Measurements from ENCODE around the gene NEAT1. TPM values are rescaled to one million over a fixed set of nuclear protein-coding genes. Genes with fewer than 3 reads are reported as not detected.

NEAT1 gene
- total RNA-seq, 5 donors from 2014 or later (not counting 1 experiment from before 2014, with no cell fraction given): 368 to 1,017 (median 906) TPM

DNA sequence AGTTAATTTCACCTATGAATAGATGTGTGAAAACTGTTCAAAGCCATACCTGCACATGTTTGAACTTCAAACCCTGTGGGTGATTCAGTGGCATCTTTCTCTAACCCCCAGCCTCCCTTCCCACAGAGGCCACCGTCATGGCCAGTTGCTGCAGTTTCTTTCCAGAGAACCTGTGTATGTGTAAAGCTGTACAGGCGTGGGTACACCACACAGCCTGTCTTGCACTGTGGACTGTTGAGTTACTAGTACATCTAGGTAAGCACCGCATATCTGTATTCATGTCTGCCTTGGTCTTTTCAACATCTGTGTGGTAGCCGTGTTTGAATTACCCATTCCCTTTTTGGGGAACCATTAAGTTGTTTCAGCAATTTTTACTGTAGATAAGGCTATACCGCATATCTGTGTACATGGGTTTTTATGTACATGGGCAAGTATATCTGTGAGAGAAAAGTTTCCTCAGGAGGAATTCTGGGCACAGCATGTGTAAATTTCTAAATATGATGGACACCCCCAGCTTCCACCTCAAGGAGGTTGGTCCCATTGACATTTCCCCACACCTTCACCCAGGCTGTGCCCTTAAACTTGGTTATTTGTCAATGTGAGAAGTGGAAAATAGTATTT, 13.9 kb downstream of the NEAT1 start:
- no peak for ATAC-seq (replicated peaks in 1 of 4)
- no peak overlapping the region for H3K4me3 ChIP-seq (ENCODE audit: control insufficient read depth in 1 of 2, extremely low read depth in 1 of 2, low read length in 1 of 2)
- no peaks in the 10 kb centered on the region for H3K9me3 ChIP-seq
- CTCF ChIA-PET: interaction anchor here (0.6 to 1.2 kb wide), 5 partner anchors 11 to 160 kb away, joined by 3 to 6 read pairs (median 4); partner anchors contain the start of gene NEAT1 (in 1 of the 2)
- peak overlapping the region; percentile 6 for H3K27ac ChIP-seq (ENCODE audit: low read length)
- POLR2A ChIA-PET: interaction anchor here in 1 of 2 donors (0.6 kb wide), 1 partner anchor 66 kb away, joined by 5 read pairs; no protein-coding TSS in a partner anchor
- peaks cover 54% of the 10 kb centered on the region for H3K36me3 Mint-ChIP-seq
- no peaks in the 10 kb centered on the region for H3K9me3 Mint-ChIP-seq
- H3K4me1 Mint-ChIP-seq: peaks cover 84 to 90% (median 88%) of the 10 kb centered on the region in 3 donors
- no peaks in the 10 kb centered on the region for H3K27me3 ChIP-seq (replicated peaks in 1 of 2; ENCODE audit: control insufficient read depth in 2 of 2, extremely low read depth in 1 of 2, insufficient read depth in 2 of 2, low read length in 1 of 2)
- DNase-seq: no peak
- H3K27ac Mint-ChIP-seq: peak overlapping the region; percentile 41 to 72
- peaks cover 8 to 49% of the 10 kb centered on the region in 2 donors for H3K36me3 ChIP-seq (ENCODE audit: control insufficient read depth in 2 of 2, extremely low read depth in 1 of 2, insufficient read depth in 1 of 2, low read length in 1 of 2)
- 100% methylated on average over 2 of the region's 5 CpGs for WGBS (ENCODE audit: insufficient coverage)
- H3K4me1 ChIP-seq (ENCODE audit: control insufficient read depth in 1 of 2, extremely low read depth in 1 of 2, insufficient read depth in 2 of 2, low read length in 2 of 2): peaks cover 11 to 37% of the 10 kb centered on the region in 2 experiments
- no peaks in the 10 kb centered on the region for H3K27me3 Mint-ChIP-seq
- H3K4me3 Mint-ChIP-seq: no peak overlapping the region

- DNase-seq (no peak), ATAC-seq (replicated peaks in 1 of 4) (no peak)
- H3K27ac Mint-ChIP-seq: peak overlapping the region in 1 of 2 donors; percentile 49
- Histone ChIP-seq H3K4me3 (ENCODE audit: control insufficient read depth in 1 of 2, extremely low read depth in 1 of 2, low read length in 1 of 2) (no peak overlapping the region), H3K9me3 (no peaks in the 10 kb centered on the region), H3K27ac (ENCODE audit: low read length) (no peak overlapping the region), H3K27me3 (replicated peaks in 1 of 2; ENCODE audit: control insufficient read depth in 2 of 2, extremely low read depth in 1 of 2, insufficient read depth in 2 of 2, low read length in 1 of 2) (no peaks in the 10 kb centered on the region), H3K4me1 (ENCODE audit: control insufficient read depth in 1 of 2, extremely low read depth in 1 of 2, insufficient read depth in 2 of 2, low read length in 2 of 2) (peaks cover under 1 to 48% of the 10 kb centered on the region in 2 experiments), H3K36me3 (ENCODE audit: control insufficient read depth in 2 of 2, extremely low read depth in 1 of 2, insufficient read depth in 1 of 2, low read length in 1 of 2) (peaks cover 8 to 54% of the 10 kb centered on the region in 2 donors)
- no peaks in the 10 kb centered on the region for H3K27me3 Mint-ChIP-seq
- POLR2A ChIA-PET: interaction anchor here in 1 of 2 donors (0.5 kb wide), 1 partner anchor 298 kb away, joined by 3 read pairs; no protein-coding TSS in a partner anchor
- H3K9me3 Mint-ChIP-seq: no peaks in the 10 kb centered on the region
- H3K4me1 Mint-ChIP-seq: peaks cover 79 to 89% (median 85%) of the 10 kb centered on the region in 3 donors
- peaks cover 56% of the 10 kb centered on the region for H3K36me3 Mint-ChIP-seq
- WGBS (ENCODE audit: insufficient coverage): 95% methylated on average over 10 of the region's 14 CpGs
- peak overlapping the region in 1 of 3 donors; percentile 9 for H3K4me3 Mint-ChIP-seq
- CTCF ChIA-PET: interaction anchor here in 1 of 2 donors (0.6 to 1.2 kb wide), 3 partner anchors 10 to 73 kb away, joined by 3 to 6 read pairs (median 3); partner anchors contain the start of gene NEAT1
Measured at GRCh38 chr11:65437436-65438227, 15.0 kb downstream of the NEAT1 start.

DNA sequence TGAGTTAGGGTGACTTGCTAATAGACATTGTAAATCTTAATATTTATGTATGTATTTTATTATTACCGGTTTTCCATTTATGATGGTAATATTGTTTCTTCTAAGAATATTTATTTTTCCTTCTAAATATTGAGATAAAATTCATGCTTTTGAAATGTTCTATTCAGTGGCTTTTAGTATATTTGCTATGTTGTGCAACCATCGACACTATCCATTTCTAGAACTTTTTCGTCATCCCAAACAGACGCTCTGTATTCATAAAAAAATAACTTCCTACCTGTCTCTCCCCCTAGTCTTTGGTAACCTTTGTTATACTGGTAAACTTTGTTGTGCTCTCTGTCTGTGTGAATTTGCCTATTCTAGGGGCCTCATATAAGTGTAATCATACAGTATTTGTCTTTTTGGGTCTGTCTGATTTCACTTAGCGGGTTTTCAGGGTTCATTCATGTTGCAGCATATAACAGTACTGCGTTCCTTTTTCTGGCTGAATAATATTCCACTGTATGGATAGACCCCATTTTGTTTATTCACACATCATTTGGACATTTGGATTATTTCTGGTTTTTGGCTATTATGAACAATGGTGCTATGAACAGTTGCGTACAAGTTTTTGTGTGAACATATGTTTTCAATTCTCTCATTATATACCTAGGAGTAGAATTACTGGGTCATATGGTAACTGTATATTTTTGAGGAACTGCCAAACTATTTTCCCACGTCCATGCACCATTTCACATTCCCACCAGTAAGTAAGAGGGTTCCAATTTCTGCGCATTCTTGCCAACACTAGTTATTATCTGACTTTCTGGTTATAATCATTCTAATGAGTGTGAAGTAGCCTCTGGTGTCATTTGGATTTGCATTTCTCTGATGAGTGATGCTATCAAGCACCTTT, 15.9 kb downstream of the NEAT1 start:
- Mint-ChIP-seq H3K27ac (peak overlapping the region in 1 of 2 donors; percentile 74), H3K9me3 (no peaks in the 10 kb centered on the region), H3K36me3 (peaks cover 59% of the 10 kb centered on the region), H3K4me1 (peaks cover 79 to 89% (median 84%) of the 10 kb centered on the region in 3 donors), H3K27me3 (no peaks in the 10 kb centered on the region), H3K4me3 (no peak overlapping the region)
- Histone ChIP-seq H3K4me3 (ENCODE audit: control insufficient read depth in 1 of 2, extremely low read depth in 1 of 2, low read length in 1 of 2) (no peak overlapping the region), H3K4me1 (ENCODE audit: control insufficient read depth in 1 of 2, extremely low read depth in 1 of 2, insufficient read depth in 2 of 2, low read length in 2 of 2) (peaks cover 0 to 50% of the 10 kb centered on the region in 2 experiments), H3K27me3 (replicated peaks in 1 of 2; ENCODE audit: control insufficient read depth in 2 of 2, extremely low read depth in 1 of 2, insufficient read depth in 2 of 2, low read length in 1 of 2) (no peaks in the 10 kb centered on the region), H3K9me3 (no peaks in the 10 kb centered on the region), H3K36me3 (ENCODE audit: control insufficient read depth in 2 of 2, extremely low read depth in 1 of 2, insufficient read depth in 1 of 2, low read length in 1 of 2) (peaks cover 8 to 56% of the 10 kb centered on the region in 2 donors), H3K27ac (ENCODE audit: low read length) (no peak overlapping the region)
- CTCF ChIA-PET: no interaction called here
- ATAC-seq (replicated peaks in 1 of 4) (no peak), DNase-seq (no peak)
- no CpG with 5 or more reads among the region's 9 CpGs for WGBS (ENCODE audit: insufficient coverage)
- POLR2A ChIA-PET: interaction anchor here in 1 of 2 donors (0.6 kb wide), 1 partner anchor 60 kb away, joined by 4 read pairs; the partner anchor contains the start of gene MALAT1

GRCh38 chr11:65439331-65440181, 17.0 kb downstream of the NEAT1 start:
- Histone ChIP-seq H3K27ac (ENCODE audit: low read length) (peak overlapping the region; percentile 9), H3K4me1 (ENCODE audit: control insufficient read depth in 1 of 2, extremely low read depth in 1 of 2, insufficient read depth in 2 of 2, low read length in 2 of 2) (peaks cover 0 to 52% of the 10 kb centered on the region in 2 experiments), H3K27me3 (replicated peaks in 1 of 2; ENCODE audit: control insufficient read depth in 2 of 2, extremely low read depth in 1 of 2, insufficient read depth in 2 of 2, low read length in 1 of 2) (no peaks in the 10 kb centered on the region), H3K4me3 (ENCODE audit: control insufficient read depth in 1 of 2, extremely low read depth in 1 of 2, low read length in 1 of 2) (no peak overlapping the region), H3K9me3 (no peaks in the 10 kb centered on the region), H3K36me3 (ENCODE audit: control insufficient read depth in 2 of 2, extremely low read depth in 1 of 2, insufficient read depth in 1 of 2, low read length in 1 of 2) (peaks cover 8 to 59% of the 10 kb centered on the region in 2 donors)
- Mint-ChIP-seq H3K4me3 (peak overlapping the region in 1 of 3 donors; percentile 56), H3K4me1 (peaks cover 79 to 88% (median 82%) of the 10 kb centered on the region in 3 donors), H3K27ac (peak overlapping the region; percentile 67 to 71), H3K36me3 (peaks cover 59% of the 10 kb centered on the region), H3K9me3 (no peaks in the 10 kb centered on the region), H3K27me3 (no peaks in the 10 kb centered on the region)
- ATAC-seq (replicated peaks in 1 of 4) (no peak), DNase-seq (no peak)
- ChIA-PET POLR2A (interaction anchor here (0.6 to 0.7 kb wide), 4 partner anchors 27 to 65 kb away, joined by 3 to 6 read pairs (median 4); partner anchors contain the start of gene MALAT1 (in 1 of the 2)), CTCF (interaction anchor here (0.6 kb wide), 2 partner anchors 77 to 378 kb away, joined by 4 read pairs; no protein-coding TSS in a partner anchor)
- 73% methylated on average over 2 of the region's 7 CpGs for WGBS (ENCODE audit: insufficient coverage)

GRCh38 chr11:65440831-65441499, 18.4 kb downstream of the NEAT1 start:
- DNase-seq (peak in 1 of 35 experiments; percentile 15), ATAC-seq (replicated peaks in 1 of 4) (no peak)
- H3K36me3 Mint-ChIP-seq: peaks cover 48% of the 10 kb centered on the region
- peaks cover 8 to 55% of the 10 kb centered on the region in 2 donors for H3K36me3 ChIP-seq (ENCODE audit: control insufficient read depth in 2 of 2, extremely low read depth in 1 of 2, insufficient read depth in 1 of 2, low read length in 1 of 2)
- H3K9me3 ChIP-seq: no peaks in the 10 kb centered on the region
- no peak overlapping the region for H3K4me3 ChIP-seq (ENCODE audit: control insufficient read depth in 1 of 2, extremely low read depth in 1 of 2, low read length in 1 of 2)
- no peaks in the 10 kb centered on the region for H3K27me3 Mint-ChIP-seq
- H3K27ac Mint-ChIP-seq: peak overlapping the region; percentile 85 to 88
- ChIA-PET CTCF (interaction anchor here in 1 of 2 donors (0.6 to 0.7 kb wide), 2 partner anchors 8 to 68 kb away, joined by 3 read pairs; no protein-coding TSS in a partner anchor), POLR2A (interaction anchor here (0.6 to 1.1 kb wide), 3 partner anchors 24 to 91 kb away, joined by 3 to 19 read pairs (median 4); no protein-coding TSS in a partner anchor)
- peaks cover 66 to 76% (median 68%) of the 10 kb centered on the region in 3 donors for H3K4me1 Mint-ChIP-seq
- H3K27me3 ChIP-seq (replicated peaks in 1 of 2; ENCODE audit: control insufficient read depth in 2 of 2, extremely low read depth in 1 of 2, insufficient read depth in 2 of 2, low read length in 1 of 2): no peaks in the 10 kb centered on the region
- 8% methylated on average over 4 of the region's 8 CpGs for WGBS (ENCODE audit: insufficient coverage)
- H3K9me3 Mint-ChIP-seq: no peaks in the 10 kb centered on the region
- peak overlapping the region; percentile 35 for H3K27ac ChIP-seq (ENCODE audit: low read length)
- H3K4me3 Mint-ChIP-seq: peak overlapping the region in 2 of 3 donors; percentile 47 to 56
- peaks cover 0 to 45% of the 10 kb centered on the region in 2 experiments for H3K4me1 ChIP-seq (ENCODE audit: control insufficient read depth in 1 of 2, extremely low read depth in 1 of 2, insufficient read depth in 2 of 2, low read length in 2 of 2)
